NCI-H1417 (cell line): ENCODE measurements around the gene ELK4.

Experiments
- DNase-seq, 3 experiments: peaks; one replicate each; lab custom pipeline; 2025; lab: John Stamatoyannopoulos, UW

ELK4 gene

GRCh38 chr1:205563927-205564441, 67.8 kb downstream of the ELK4 start:
- DNase-seq = peak in 1 of 3 experiments; percentile 14

- DNase-seq = no peak
Observed at GRCh38 chr1:205561501-205562203, 70.2 kb downstream of the ELK4 start.
